ENCODE results near the gene ECE1.
"Not testable (repeated sequence)": the region's sequence is repeated elsewhere in the genome, so short reads cannot be mapped to it uniquely, and the experiment has no call there.

- not testable (repeated sequence) for TF ChIP-seq POLR2AphosphoS5 (IDR thresholded peaks at IDR 0.05; ENCODE audit: low read depth, low read length); CEBPB (IDR thresholded peaks at IDR 0.05; ENCODE audit: low read depth, low read length); CHD1 (IDR thresholded peaks at IDR 0.05; ENCODE audit: low read depth, low read length); CTCF (IDR thresholded peaks at IDR 0.05; ENCODE audit: control extremely low read depth in 1 of 3, insufficient read depth in 1 of 3, low read depth in 1 of 3, low read length in 3 of 3); POLR2A (IDR thresholded peaks at IDR 0.05; ENCODE audit: control extremely low read depth in 1 of 2, low read depth in 2 of 2, low read length in 2 of 2); EZH2 (IDR thresholded peaks at IDR 0.05; ENCODE audit: low read depth, low read length, severe bottlenecking); JUN (IDR thresholded peaks at IDR 0.05; ENCODE audit: low read depth, low read length); JUND (IDR thresholded peaks at IDR 0.05; ENCODE audit: low read length); SP1 (IDR thresholded peaks at IDR 0.05; ENCODE audit: low read depth, low read length); MAFK (IDR thresholded peaks at IDR 0.05; ENCODE audit: low read depth, low read length); ZNF274 (IDR thresholded peaks at IDR 0.05; ENCODE audit: borderline replicate concordance, extremely low read depth, low read length); KDM5A (IDR thresholded peaks at IDR 0.05; ENCODE audit: low read length); KDM1A (IDR thresholded peaks at IDR 0.05; ENCODE audit: borderline replicate concordance, low read length)
- TF ChIP-seq, protein P1, sequence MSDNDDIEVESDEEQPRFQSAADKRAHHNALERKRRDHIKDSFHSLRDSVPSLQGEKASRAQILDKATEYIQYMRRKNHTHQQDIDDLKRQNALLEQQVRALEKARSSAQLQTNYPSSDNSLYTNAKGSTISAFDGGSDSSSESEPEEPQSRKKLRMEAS (IDR thresholded peaks at IDR 0.05) = not testable (repeated sequence)
Measured at GRCh38 chr1:21201238-21201637, 89.0 kb downstream of the ECE1 start.
